HG02840 (cell line): ENCODE data around the gene UACA.

Experiments used
- ATAC-seq: cut with Tn5 transposase; IDR thresholded peaks from one replicate; pipeline ENCODE4 v1.9.1; 2021; ENCODE audit warnings: mild to moderate bottlenecking, moderate library complexity, moderate number of reproducible peaks; ENCODE audit not compliant: unreplicated experiment, low FRiP score

The UACA gene

GRCh38 chr15:70783610-70784022 lies 20.3 kb upstream of the UACA start:
- no peak for ATAC-seq

- ATAC-seq, result no peak
Measured at GRCh38 chr15:70783041-70783440, 19.7 kb upstream of the UACA start.

GRCh38 chr15:70781236-70781635 lies 17.9 kb upstream of the UACA start:
- no peak for ATAC-seq

GRCh38 chr15:70778258-70779076 lies 15.1 kb upstream of the UACA start:
- ATAC-seq, result no peak

GRCh38 chr15:70777170-70777926 lies 14.0 kb upstream of the UACA start:
- no peak for ATAC-seq

- ATAC-seq, result no peak
Measured at GRCh38 chr15:70775160-70775559, 11.8 kb upstream of the UACA start.

- ATAC-seq, result no peak
Measured at GRCh38 chr15:70772402-70772801, 9.0 kb upstream of the UACA start.

GRCh38 chr15:70770863-70771262 lies 7.5 kb upstream of the UACA start:
- ATAC-seq, result no peak

- ATAC-seq, result no peak
Measured at GRCh38 chr15:70768257-70768883, 5.0 kb upstream of the UACA start.

- ATAC-seq, result no peak
Measured at GRCh38 chr15:70767667-70768066, 4.3 kb upstream of the UACA start.

GRCh38 chr15:70766597-70766996 lies 3.2 kb upstream of the UACA start:
- ATAC-seq, result no peak

GRCh38 chr15:70765504-70766281 lies 2.3 kb upstream of the UACA start:
- ATAC-seq, result no peak

GRCh38 chr15:70763950-70764730 lies 782 bp upstream of the UACA start:
- no peak for ATAC-seq

GRCh38 chr15:70762469-70763119 lies 764 bp downstream of the UACA start:
- ATAC-seq, result no peak

- ATAC-seq, result no peak
Measured at GRCh38 chr15:70761931-70762468, 1.4 kb downstream of the UACA start.

GRCh38 chr15:70761046-70761445 lies 2.3 kb downstream of the UACA start:
- no peak for ATAC-seq

GRCh38 chr15:70758790-70759462 lies 4.4 kb downstream of the UACA start:
- ATAC-seq, result no peak

GRCh38 chr15:70757627-70758026 lies 5.7 kb downstream of the UACA start:
- no peak for ATAC-seq
